ENCODE data around the gene MAX.
A peak's percentile ranks its signal among the peaks of the same experiment; 100 is the strongest.

GRCh38 chr14:65102441-65103149, at the start of gene MAX:
- TF ChIP-seq CTCF (conservative IDR thresholded peaks at IDR 0.05; ENCODE audit: low read depth in 2 of 2): no peak
- TF ChIP-seq EZH2phosphoT487 (IDR thresholded peaks at IDR 0.05; ENCODE audit: unreplicated experiment): no peak
- peak; percentile 89 for TF ChIP-seq POLR2AphosphoS5 (IDR thresholded peaks at IDR 0.05; ENCODE audit: low read depth)
- peak; percentile 83 for TF ChIP-seq CREB1 (CRISPR knock-in tag; IDR thresholded peaks at IDR 0.05; ENCODE audit: low read depth)
- no peak for TF ChIP-seq EZH2 (IDR thresholded peaks at IDR 0.05; ENCODE audit: low read depth, unreplicated experiment)
- TF ChIP-seq ZNF114 (CRISPR knock-in tag; IDR thresholded peaks at IDR 0.05): no peak
- TF ChIP-seq REST (IDR thresholded peaks at IDR 0.05; ENCODE audit: unreplicated experiment): no peak
- no peak for TF ChIP-seq NANOG (IDR thresholded peaks at IDR 0.05; ENCODE audit: borderline replicate concordance)
- TF ChIP-seq STAT1 (IDR thresholded peaks at IDR 0.05; ENCODE audit: unreplicated experiment): no peak
- no peak for TF ChIP-seq JUNB (IDR thresholded peaks at IDR 0.05; ENCODE audit: unreplicated experiment)
- peak; percentile 89 for TF ChIP-seq ETS1 (IDR thresholded peaks at IDR 0.05)

Data from GM23338 (cell line).